GM19351 (cell line): ENCODE data around the gene HES3.

ENCODE experiments used
- ATAC-seq: cut with Tn5 transposase; IDR thresholded peaks from one replicate; pipeline ENCODE4 v1.9.1; 2021; ENCODE audit warnings: mild to moderate bottlenecking, moderate library complexity; ENCODE audit not compliant: unreplicated experiment

The HES3 gene

GRCh38 chr1:6276811-6277555 lies 33.0 kb downstream of the HES3 start:
- no peak for ATAC-seq

- no peak for ATAC-seq
These were observed 34.3 kb downstream of the HES3 start for GRCh38 chr1:6278263-6278662.

- ATAC-seq, result no peak
These were observed 35.1 kb downstream of the HES3 start for GRCh38 chr1:6279066-6279465.

- ATAC-seq, result no peak
These were observed 35.8 kb downstream of the HES3 start for GRCh38 chr1:6279613-6280383.

- ATAC-seq, result no peak
These were observed 36.9 kb downstream of the HES3 start for GRCh38 chr1:6280761-6281451.

- no peak for ATAC-seq
These were observed 37.8 kb downstream of the HES3 start for GRCh38 chr1:6281511-6282402.

- ATAC-seq, result no peak
These were observed 38.7 kb downstream of the HES3 start for GRCh38 chr1:6282577-6283270.

GRCh38 chr1:6285336-6285735 lies 41.4 kb downstream of the HES3 start:
- no peak for ATAC-seq

GRCh38 chr1:6286266-6286665 lies 42.3 kb downstream of the HES3 start:
- ATAC-seq, result no peak

- ATAC-seq, result no peak
These were observed 43.0 kb downstream of the HES3 start for GRCh38 chr1:6287029-6287428.

GRCh38 chr1:6287431-6287886 lies 43.5 kb downstream of the HES3 start:
- ATAC-seq, result no peak

- no peak for ATAC-seq
These were observed 44.0 kb downstream of the HES3 start for GRCh38 chr1:6288026-6288425.

GRCh38 chr1:6288665-6289064 lies 44.7 kb downstream of the HES3 start:
- ATAC-seq, result no peak

GRCh38 chr1:6292102-6292501 lies 48.1 kb downstream of the HES3 start:
- ATAC-seq, result no peak

GRCh38 chr1:6294080-6294889 lies 50.3 kb downstream of the HES3 start:
- no peak for ATAC-seq

- no peak for ATAC-seq
These were observed 51.0 kb downstream of the HES3 start for GRCh38 chr1:6294890-6295556.
